Stimulated activated CD4-positive, alpha-beta T cell treated with anti-CD3 and anti-CD28 coated beads, Interleukin-15, amount 100 ng/mL, for 24 hours (primary cell): ENCODE data around the gene SHISA2.

Experiments used
- DNase-seq: peaks from one replicate; pipeline ENCODE4 v3.0.0-alpha.2; 2020

Gene SHISA2

DNA sequence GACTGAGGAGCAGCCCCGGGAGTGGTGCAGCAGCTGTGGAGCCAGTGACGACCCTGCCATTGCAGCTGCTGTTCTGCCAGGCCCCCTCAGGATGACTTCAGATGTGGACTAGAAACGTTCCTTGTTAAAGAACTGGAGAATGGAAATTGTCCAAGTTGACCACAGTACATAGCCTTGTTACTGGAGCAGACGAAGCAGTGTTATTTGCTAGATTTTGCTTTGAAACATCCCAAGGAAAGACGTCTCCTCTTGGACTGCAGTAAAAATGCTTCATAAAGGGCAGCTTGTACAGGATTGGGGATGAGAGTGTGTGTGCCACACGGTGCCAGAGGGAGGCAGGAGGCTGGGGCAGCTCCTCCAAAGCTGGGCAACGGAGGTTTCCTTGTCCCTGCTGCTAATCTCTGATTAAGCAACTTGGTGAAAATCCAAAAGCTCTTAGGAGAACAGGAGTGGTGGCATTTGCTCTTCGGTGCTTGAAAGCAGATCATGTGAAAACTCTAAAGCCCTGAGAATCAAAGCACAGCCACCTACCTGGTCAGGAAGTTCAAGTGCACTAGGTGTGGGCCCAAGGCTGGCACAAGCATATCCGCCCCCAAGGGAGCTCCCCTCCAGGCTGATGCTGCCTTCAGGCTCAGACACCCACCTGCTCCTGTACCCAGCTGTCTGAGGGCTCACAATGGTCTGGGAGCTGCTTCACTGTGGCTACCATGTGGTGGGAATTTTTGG, 34.5 kb downstream of the SHISA2 start:
- DNase-seq: peak; percentile 12

DNA sequence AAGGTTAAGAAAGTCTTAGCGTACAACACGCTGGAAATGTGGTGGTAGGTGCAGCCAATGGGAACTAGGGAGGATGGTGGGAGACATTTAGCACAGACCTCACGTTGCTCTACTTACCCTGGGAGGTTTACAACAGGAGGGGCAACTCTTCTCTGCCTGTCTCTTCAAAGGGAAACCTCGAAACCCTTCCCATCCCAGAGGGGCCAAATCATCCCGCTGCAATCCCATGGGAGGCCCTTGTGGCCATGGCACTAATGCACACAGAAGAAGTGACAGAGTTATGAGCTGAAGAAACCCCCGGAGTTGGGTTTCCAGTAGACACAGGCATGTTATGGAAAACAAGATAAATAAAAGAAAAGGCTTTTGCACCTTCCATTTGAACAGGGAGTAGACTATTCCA, 35.6 kb downstream of the SHISA2 start:
- DNase-seq: no peak

DNA sequence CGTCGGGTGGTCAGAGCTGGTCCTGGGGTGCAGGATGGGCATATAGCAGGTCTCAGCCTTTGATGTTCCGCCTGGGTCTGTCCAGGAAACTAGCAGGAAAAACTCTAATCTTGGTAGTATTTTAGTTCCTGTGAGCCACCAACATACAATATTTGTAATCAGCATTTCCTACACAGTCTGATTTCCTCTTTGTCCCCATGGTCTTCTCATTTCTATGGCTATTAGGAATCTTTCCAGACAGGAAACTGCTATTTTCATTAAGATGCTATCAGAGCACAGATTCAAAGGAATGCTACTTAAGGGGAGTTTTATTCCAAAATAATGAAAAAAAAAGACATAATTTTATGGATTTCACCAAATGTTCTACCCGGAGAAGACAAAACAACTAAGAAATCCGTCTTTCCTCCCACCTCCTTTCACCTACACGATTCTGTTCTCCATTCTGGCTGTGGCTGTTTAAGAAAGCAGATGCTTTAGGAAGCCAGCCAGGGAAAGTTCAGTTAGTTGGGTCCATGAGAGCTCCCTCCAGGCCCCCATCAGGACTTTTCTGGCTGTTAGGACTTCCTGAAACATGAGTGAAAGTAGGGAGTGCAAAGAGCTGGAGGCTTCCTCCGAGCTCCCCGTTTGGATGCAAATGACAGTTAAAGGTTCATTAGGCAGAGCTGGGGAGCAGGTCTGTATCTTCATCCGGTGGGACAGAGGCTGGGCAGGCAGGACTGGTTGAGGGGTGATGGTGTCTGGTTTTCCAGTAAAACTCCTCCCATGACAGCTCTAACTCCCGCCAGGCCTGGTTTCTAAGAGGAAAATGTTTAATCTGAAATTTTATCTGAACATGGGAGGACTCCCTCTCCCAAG, 36.3 kb downstream of the SHISA2 start:
- no peak for DNase-seq

DNA sequence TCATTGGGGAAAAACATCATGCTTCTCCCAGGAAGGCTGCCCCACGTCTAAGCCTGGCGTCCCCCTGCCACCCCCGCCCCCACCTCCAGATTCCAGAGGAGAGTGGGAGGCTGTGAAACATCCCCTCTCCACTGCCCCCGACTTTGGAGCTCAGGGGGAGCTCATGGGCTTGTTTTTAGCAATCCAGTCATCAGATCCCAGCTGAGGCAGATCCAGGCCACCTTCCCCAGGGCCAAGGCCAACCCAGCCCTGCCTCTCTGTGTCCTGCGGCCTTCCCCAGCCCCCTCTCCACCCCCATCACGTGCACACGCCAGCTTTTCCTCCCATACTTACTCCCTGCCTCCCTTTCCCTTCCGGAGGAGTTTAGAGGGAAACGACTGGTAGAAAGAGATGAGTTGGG, 38.8 kb downstream of the SHISA2 start:
- no peak for DNase-seq

DNA sequence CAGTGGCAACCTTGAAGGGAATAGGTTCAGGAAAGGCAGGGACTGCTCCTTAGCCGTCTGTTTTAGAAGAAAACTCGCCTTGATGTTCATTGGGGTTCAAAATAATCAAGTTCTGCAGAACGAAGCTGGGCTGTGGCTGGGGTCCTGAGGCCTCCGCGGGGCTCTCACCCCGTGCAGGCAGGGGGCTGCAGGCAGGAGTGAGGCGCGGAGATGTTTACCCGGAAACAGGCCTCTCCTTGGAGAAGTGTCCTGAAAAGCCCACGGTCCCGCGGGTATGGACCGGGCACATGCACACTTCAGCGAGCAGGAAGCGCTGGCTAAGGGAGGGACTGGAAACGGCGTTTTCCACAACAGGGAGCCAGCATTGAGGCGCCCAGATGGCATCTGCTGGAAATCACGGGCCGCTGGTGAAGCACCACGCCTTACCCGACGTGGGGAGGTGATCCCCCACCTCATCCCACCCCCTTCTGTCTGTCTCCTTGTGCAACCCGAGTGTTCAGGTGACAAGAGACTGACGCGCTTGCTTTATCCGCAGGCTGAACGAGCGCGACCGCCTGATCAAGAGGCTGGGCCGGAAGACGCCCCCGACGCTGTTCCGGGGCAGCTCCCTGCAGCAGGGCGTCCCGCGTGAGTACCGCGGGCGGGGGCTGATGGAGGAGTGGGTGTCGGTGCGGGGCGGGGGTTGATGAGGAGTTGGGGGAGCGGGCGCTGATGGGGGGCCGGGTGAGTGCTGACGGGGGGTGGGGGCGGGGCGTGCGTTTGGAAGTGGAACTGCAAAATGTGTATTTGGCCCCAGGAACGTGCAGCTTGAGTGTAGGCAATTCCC, 39.6 kb downstream of the SHISA2 start:
- DNase-seq: peak; percentile 65

DNA sequence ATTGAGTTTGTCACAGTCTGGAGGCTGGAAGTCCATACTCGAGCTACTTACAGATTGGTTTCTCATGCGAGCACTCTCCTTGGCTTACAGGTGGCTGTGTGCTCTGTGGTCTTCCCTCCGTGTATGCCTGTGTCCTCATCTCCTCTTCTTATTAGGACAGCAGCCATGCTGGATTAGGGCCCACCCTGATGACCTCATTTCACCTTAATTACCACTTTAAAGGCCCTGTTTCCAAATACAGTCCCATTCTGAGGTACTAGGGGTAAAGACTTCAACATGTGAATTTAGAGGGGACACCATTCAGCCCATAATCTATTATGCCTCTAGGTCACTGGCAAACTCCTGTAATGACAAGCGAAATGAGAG, 40.6 kb downstream of the SHISA2 start:
- no peak for DNase-seq

DNA sequence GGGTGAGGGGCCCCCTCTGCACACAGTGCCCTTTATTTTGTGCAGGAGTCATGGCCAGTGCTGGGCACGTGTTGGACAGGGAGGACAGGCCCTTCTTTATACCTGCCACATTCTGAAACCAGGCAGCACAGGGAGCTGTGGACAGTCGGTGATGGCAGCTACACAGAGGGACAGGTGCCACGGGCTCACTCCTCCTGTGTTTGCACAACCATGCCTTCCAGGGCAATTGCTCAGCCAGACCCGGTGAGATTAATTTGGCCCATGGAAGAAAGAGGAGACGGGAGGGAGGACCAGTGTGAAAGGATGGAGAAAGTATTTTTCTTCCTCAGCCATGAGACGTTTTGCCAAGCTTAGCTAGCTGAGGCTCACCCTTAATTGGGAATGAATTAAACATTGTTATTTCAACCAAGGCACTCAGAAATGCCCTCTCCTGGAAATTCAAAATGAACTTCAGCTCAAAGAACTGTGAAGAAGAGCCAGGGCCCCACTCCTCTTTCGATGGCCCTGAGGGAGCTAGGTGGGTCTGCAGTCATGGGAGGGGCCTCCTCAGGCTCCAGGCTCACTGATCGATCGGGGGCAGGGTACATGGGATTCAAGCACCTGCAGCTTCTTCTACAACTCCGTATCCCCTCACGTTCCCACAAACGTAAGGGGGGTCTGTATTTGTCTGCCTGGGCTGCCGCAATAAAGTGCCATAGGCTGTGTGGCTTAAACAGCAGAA, 41.2 kb downstream of the SHISA2 start:
- DNase-seq: no peak

DNA sequence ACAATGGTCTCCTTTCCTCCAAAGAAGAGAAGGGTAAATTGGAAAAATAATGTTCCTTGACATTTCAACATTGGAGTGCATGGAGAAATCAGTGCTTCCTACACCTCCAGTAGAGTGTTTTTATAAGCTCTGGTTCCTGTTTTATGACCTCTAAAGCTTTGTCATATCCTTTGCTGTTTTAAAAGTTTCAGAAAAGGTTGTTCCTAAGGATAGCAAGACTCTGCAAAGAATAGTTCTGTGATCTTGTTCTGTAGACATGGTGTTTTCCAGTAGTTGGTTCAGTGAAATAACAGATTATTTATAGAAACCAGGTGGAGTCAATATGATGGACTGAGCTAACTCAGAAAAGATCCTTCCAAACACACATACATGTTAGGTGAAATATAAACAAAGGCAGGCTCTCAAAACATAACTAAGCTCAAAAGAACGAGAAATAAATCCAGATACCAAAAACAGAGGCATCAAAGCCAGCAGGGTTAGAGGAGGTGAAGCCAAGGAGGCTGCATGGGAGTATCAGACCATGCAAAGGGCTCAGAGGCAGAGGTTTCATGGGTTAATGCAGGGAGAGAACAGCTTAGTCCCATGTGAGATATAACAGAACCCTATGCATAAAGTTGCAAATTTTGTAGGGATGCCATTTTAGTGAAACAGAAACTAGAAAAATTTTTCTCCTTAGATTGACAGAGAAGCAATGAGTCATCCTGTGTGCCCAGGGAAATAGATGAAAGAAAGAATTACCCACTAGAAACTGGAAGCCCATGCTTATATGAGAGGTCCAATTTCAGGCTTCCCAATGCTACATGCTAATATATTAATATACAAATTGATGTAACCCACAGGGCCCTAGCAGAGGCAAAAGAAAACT, 44.3 kb downstream of the SHISA2 start:
- no peak for DNase-seq
